ENCODE results near the gene LRRC45. TPM values are rescaled to one million over a fixed set of nuclear protein-coding genes. Genes with fewer than 3 reads are reported as not detected.
A peak's percentile ranks its signal among the peaks of the same experiment; 100 is the strongest.

The LRRC45 gene
- total and polyA plus RNA-seq, 9 of the 15 experiments (the other 6 are each of a cell fraction or from before 2014, with no cell fraction given), result 3.5 to 21.5 (median 11.2) TPM; not detected in 2

DNA sequence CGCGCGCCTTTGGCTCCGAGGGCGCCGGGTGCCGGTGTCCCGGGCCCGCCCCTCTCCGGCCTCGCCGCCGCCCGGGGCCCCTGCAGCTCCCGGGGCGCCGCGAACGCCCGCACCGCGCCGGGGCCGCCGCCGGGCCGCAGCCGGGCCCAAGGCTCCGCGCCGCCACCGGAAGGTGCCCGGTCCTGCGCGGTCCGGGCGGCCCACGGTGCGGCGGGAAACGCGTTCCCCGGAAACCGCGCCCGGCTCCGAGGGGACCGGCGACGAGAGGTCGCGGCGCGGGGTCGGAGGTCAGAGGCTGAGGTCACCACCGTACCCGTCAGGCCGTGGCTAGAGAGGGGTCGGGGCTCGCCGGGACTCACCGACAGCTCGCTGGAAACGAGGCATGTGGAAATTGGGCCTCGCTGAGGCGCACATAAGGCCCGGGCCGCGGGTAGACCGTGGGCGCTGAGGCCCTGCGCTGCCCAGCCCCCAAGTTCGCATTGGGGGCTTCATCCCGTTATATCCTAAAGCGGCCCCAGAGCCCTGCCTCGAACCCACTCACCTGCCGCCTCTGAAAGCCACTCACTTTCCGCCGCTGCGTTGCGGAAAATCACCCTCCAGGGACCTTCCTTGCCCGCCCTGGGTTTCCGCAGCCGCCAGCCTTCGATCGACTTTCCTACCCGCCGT is 42.7 kb downstream of the LRRC45 start, which contains the start of gene DUS1L (continued):
- TF ChIP-seq NR2C1 (IDR thresholded peaks at IDR 0.05), result peak; percentile 98
- TF ChIP-seq NR2C1 (tag; IDR thresholded peaks at IDR 0.05), result peak; percentile 99
- TF ChIP-seq, protein P1, sequence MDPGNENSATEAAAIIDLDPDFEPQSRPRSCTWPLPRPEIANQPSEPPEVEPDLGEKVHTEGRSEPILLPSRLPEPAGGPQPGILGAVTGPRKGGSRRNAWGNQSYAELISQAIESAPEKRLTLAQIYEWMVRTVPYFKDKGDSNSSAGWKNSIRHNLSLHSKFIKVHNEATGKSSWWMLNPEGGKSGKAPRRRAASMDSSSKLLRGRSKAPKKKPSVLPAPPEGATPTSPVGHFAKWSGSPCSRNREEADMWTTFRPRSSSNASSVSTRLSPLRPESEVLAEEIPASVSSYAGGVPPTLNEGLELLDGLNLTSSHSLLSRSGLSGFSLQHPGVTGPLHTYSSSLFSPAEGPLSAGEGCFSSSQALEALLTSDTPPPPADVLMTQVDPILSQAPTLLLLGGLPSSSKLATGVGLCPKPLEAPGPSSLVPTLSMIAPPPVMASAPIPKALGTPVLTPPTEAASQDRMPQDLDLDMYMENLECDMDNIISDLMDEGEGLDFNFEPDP (CRISPR knock-in tag; IDR thresholded peaks at IDR 0.05), result no peak
- TF ChIP-seq, protein P2, sequence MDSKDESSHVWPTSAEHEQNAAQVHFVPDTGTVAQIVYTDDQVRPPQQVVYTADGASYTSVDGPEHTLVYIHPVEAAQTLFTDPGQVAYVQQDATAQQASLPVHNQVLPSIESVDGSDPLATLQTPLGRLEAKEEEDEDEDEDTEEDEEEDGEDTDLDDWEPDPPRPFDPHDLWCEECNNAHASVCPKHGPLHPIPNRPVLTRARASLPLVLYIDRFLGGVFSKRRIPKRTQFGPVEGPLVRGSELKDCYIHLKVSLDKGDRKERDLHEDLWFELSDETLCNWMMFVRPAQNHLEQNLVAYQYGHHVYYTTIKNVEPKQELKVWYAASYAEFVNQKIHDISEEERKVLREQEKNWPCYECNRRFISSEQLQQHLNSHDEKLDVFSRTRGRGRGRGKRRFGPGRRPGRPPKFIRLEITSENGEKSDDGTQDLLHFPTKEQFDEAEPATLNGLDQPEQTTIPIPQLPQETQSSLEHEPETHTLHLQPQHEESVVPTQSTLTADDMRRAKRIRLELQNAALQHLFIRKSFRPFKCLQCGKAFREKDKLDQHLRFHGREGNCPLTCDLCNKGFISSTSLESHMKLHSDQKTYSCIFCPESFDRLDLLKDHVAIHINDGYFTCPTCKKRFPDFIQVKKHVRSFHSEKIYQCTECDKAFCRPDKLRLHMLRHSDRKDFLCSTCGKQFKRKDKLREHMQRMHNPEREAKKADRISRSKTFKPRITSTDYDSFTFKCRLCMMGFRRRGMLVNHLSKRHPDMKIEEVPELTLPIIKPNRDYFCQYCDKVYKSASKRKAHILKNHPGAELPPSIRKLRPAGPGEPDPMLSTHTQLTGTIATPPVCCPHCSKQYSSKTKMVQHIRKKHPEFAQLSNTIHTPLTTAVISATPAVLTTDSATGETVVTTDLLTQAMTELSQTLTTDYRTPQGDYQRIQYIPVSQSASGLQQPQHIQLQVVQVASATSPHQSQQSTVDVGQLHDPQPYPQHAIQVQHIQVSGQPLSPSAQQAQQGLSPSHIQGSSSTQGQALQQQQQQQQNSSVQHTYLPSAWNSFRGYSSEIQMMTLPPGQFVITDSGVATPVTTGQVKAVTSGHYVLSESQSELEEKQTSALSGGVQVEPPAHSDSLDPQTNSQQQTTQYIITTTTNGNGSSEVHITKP (IDR thresholded peaks at IDR 0.05; ENCODE audit: partially characterized antibody), result no peak
- peak; percentile 66; the same call in 1 of the 2 replicates for TF ChIP-seq PHB (CRISPR knock-in tag; IDR thresholded peaks at IDR 0.05)
- no peak for TF ChIP-seq ZKSCAN3 (CRISPR knock-in tag; IDR thresholded peaks at IDR 0.05)
- TF ChIP-seq ZNF263 (CRISPR knock-in tag; IDR thresholded peaks at IDR 0.05; ENCODE audit: borderline replicate concordance), result peak; percentile 62; the same call in 1 of the 2 replicates
- peak; percentile 75 for TF ChIP-seq RBFOX2 (IDR thresholded peaks at IDR 0.05; ENCODE audit: low read depth, low read length)
- TF ChIP-seq, protein P3, sequence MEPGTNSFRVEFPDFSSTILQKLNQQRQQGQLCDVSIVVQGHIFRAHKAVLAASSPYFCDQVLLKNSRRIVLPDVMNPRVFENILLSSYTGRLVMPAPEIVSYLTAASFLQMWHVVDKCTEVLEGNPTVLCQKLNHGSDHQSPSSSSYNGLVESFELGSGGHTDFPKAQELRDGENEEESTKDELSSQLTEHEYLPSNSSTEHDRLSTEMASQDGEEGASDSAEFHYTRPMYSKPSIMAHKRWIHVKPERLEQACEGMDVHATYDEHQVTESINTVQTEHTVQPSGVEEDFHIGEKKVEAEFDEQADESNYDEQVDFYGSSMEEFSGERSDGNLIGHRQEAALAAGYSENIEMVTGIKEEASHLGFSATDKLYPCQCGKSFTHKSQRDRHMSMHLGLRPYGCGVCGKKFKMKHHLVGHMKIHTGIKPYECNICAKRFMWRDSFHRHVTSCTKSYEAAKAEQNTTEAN (CRISPR knock-in tag; IDR thresholded peaks at IDR 0.05), result no peak
- TF ChIP-seq NCOR1 (IDR thresholded peaks at IDR 0.05), result peak; percentile 43
- no peak for TF ChIP-seq RAD21 (CRISPR knock-in tag; conservative IDR thresholded peaks at IDR 0.05 in 1 of 2, IDR thresholded peaks at IDR 0.05 in 1 of 2)
- 0 out of 2 replicates have a peak, but pooled peaks have one; percentile 65 for TF ChIP-seq SMAD3 (CRISPR knock-in tag; conservative IDR thresholded peaks at IDR 0.05)
- TF ChIP-seq RBBP5 (IDR thresholded peaks at IDR 0.05; ENCODE audit: borderline replicate concordance, insufficient read depth, low read length, poor library complexity, severe bottlenecking), result peak; percentile 91
- TF ChIP-seq, protein P4, sequence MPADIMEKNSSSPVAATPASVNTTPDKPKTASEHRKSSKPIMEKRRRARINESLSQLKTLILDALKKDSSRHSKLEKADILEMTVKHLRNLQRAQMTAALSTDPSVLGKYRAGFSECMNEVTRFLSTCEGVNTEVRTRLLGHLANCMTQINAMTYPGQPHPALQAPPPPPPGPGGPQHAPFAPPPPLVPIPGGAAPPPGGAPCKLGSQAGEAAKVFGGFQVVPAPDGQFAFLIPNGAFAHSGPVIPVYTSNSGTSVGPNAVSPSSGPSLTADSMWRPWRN (IDR thresholded peaks at IDR 0.05; ENCODE audit: low read depth), result no peak
- TF ChIP-seq KAT2B (IDR thresholded peaks at IDR 0.05; ENCODE audit: low read depth, low read length), result no peak
- no peak for TF ChIP-seq DPF2 (IDR thresholded peaks at IDR 0.05)
- no peak for TF ChIP-seq PRMT5 (CRISPR knock-in tag; IDR thresholded peaks at IDR 0.05)
- TF ChIP-seq, protein P5, sequence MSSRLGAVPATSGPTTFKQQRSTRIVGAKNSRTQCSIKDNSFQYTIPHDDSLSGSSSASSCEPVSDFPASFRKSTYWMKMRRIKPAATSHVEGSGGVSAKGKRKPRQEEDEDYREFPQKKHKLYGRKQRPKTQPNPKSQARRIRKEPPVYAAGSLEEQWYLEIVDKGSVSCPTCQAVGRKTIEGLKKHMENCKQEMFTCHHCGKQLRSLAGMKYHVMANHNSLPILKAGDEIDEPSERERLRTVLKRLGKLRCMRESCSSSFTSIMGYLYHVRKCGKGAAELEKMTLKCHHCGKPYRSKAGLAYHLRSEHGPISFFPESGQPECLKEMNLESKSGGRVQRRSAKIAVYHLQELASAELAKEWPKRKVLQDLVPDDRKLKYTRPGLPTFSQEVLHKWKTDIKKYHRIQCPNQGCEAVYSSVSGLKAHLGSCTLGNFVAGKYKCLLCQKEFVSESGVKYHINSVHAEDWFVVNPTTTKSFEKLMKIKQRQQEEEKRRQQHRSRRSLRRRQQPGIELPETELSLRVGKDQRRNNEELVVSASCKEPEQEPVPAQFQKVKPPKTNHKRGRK (tag; IDR thresholded peaks at IDR 0.05), result no peak
- TF ChIP-seq OTX1 (CRISPR knock-in tag; IDR thresholded peaks at IDR 0.05), result no peak
- no peak for TF ChIP-seq FOS (IDR thresholded peaks at IDR 0.05; ENCODE audit: extremely low read depth, insufficient read length)
